Ovary (tissue), 9 donors: ENCODE measurements around the gene TLDC2. TPM values are rescaled to one million over a fixed set of nuclear protein-coding genes. Genes with fewer than 3 reads are reported as not detected.

ENCODE experiments used
- DNase-seq, 5 donors: peaks; one replicate each; pipeline ENCODE4 v3.0.0-alpha.2; 2019 to 2020
- H3K27ac ChIP-seq, 2 donors: fragments of 200-600 bp; one replicate each; pipeline versions ENCODE4 v1.5.1 to v1.8.0; 2019 to 2022
- H3K27me3 ChIP-seq: fragments of 200-600 bp; one replicate; pipeline ENCODE4 v1.8.0; 2022
- H3K36me3 ChIP-seq: fragments of 200-600 bp; sonication (generic); one replicate; pipeline ENCODE4 v1.5.1; 2019
- H3K4me1 ChIP-seq: one replicate; pipeline ENCODE4 v1.8.1; 2013; ENCODE audit warnings: mild to moderate bottlenecking, moderate library complexity; ENCODE audit not compliant: insufficient read depth
- H3K4me3 ChIP-seq: fragments of 200-600 bp; sonication (generic); one replicate; pipeline ENCODE4 v1.5.1; 2017
- H3K9me3 ChIP-seq, 2 donors: fragments of 200-600 bp in 1 of 2; sonication (generic) in 1 of 2; one replicate each; pipeline versions ENCODE4 v1.5.1 to v1.8.1; 2013 to 2019; ENCODE audit warnings: mild to moderate bottlenecking in 1 of 2, moderate library complexity in 1 of 2
- CTCF ChIP-seq, 3 donors: fragments of 450-650 bp in 2 of 3; fragments of 200-600 bp in 1 of 3; IDR thresholded peaks; one replicate each; pipeline versions ENCODE4 v1.5.1 to v1.8.0; 2016 to 2022; ENCODE audit warnings: antibody characterized with exemption in 3 of 3, mild to moderate bottlenecking in 1 of 3
- EP300 ChIP-seq: sonication (generic); formaldehyde crosslinking; IDR thresholded peaks from one replicate; pipeline ENCODE4 v1.6.1; 2017; ENCODE audit warnings: antibody characterized with exemption
- POLR2A ChIP-seq: fragments of 450-650 bp; IDR thresholded peaks from one replicate; pipeline ENCODE4 v1.6.1; 2017; ENCODE audit warnings: antibody characterized with exemption, mild to moderate bottlenecking, moderate library complexity
- whole genome bisulfite sequencing, 3 donors: extraction: QIAGEN DNeasy Blood & Tissue Kit in 1 of 3; methylation state at CpG; one replicate each; pipeline versions ENCODE4 v1.1.5 to v1.1.7; 2013 to 2017; 5-methylcytosine and 5-hydroxymethylcytosine counted together
- intact Hi-C, 4 donors: fragments of 100-400 bp; cut with DNase I; formaldehyde crosslinking; loops; one replicate each; pipeline versions ENCODE4 v1.11.0 to v1.15.1; 2022 to 2023
- polyA plus RNA-seq, 2 donors: library from polyadenylated mRNA; stranded (reverse); fragments of 200-250 nt in 1 of 2; fragments of 350-450 nt in 1 of 2; fragmentation: Illumina TruSeq in 1 of 2; extraction: RNeasy Lipid Tissue Mini Kit (QIAGEN cat#74804) in 1 of 2; gene quantifications; one replicate each; pipeline ENCODE4 v1.2.3, GENCODE V29; 2013 to 2014
- total RNA-seq, 7 donors: library from RNA; depleted of rRNA in 2 of 7; stranded (reverse); fragments of >200 nt in 2 of 7; fragmentation: NEBNext Ultra II Directional in 3 of 7; extraction: Animal tissue kit (Norgen Biotek cat#: 25700) in 3 of 7; gene quantifications; one replicate each; pipeline versions ENCODE4 v1.1.0 to v1.2.4, GENCODE V29; 2016 to 2023
- donor health status: DM: no; HTN: no; CAD: no; lungs with moderate emphysema.
- donor health status: DM: no; HTN: no; CAD: no.
- donor health status: Bipolar disorder and iron deficiency.
- donor health status: DM: yes; HTN: yes; CAD: no.
- donor health status: DM: no; HTN: no; CAD: no.
- donor health status: DM: yes; HTN: yes; CAD: no.

Gene TLDC2
- total and polyA plus RNA-seq, 9 donors, result 0.10 to 0.95 (median 0.33) TPM; not detected in 4

- no peaks in the 10 kb centered on the region for H3K27me3 ChIP-seq
- DNase-seq, result no peak
- H3K9me3 ChIP-seq, result no peaks in the 10 kb centered on the region
- TF ChIP-seq POLR2A (no peak), CTCF (IDR thresholded peaks at IDR 0.05) (no peak), EP300 (no peak)
- intact Hi-C loops, result no loop called here
- peaks cover 17% of the 10 kb centered on the region for H3K4me1 ChIP-seq
- no peak overlapping the region for H3K4me3 ChIP-seq
- H3K27ac ChIP-seq, result peak overlapping the region; percentile 53 to 65
- H3K36me3 ChIP-seq, result no peaks in the 10 kb centered on the region
Observed at GRCh38 chr20:36848677-36849076, 27.3 kb upstream of the TLDC2 start.

- Histone ChIP-seq H3K36me3 (no peaks in the 10 kb centered on the region), H3K27ac (peak overlapping the region in 1 of 2 donors; percentile 4), H3K4me3 (no peak overlapping the region), H3K9me3 (no peaks in the 10 kb centered on the region), H3K4me1 (peaks cover 19% of the 10 kb centered on the region), H3K27me3 (no peaks in the 10 kb centered on the region)
- DNase-seq, result no peak
- TF ChIP-seq CTCF (IDR thresholded peaks at IDR 0.05) (no peak), EP300 (no peak), POLR2A (no peak)
- WGBS, 3 donors, result 69 to 84% (median 71%) methylated on average over 9 of the region's 9 CpGs
- intact Hi-C loops, result no loop called here
Observed at GRCh38 chr20:36849333-36850065, 26.4 kb upstream of the TLDC2 start.

GRCh38 chr20:36850759-36851158 is 25.2 kb upstream of the TLDC2 start:
- H3K27me3 ChIP-seq, result no peaks in the 10 kb centered on the region
- intact Hi-C loops, result no loop called here
- no peak overlapping the region for H3K4me3 ChIP-seq
- H3K4me1 ChIP-seq, result peaks cover 15% of the 10 kb centered on the region
- no peak overlapping the region for H3K27ac ChIP-seq
- H3K36me3 ChIP-seq, result no peaks in the 10 kb centered on the region
- 94 to 98% (median 94%) methylated on average over 6 of the region's 6 CpGs for WGBS, 3 donors
- TF ChIP-seq POLR2A (no peak), CTCF (IDR thresholded peaks at IDR 0.05) (no peak), EP300 (no peak)
- H3K9me3 ChIP-seq, result no peaks in the 10 kb centered on the region
- DNase-seq, result no peak

GRCh38 chr20:36851490-36851889 is 24.4 kb upstream of the TLDC2 start:
- TF ChIP-seq EP300, result no peak
- no peak for TF ChIP-seq POLR2A
- no peak for TF ChIP-seq CTCF (IDR thresholded peaks at IDR 0.05)
- no peaks in the 10 kb centered on the region for H3K9me3 ChIP-seq
- H3K4me1 ChIP-seq, result peaks cover 21% of the 10 kb centered on the region
- intact Hi-C loops, result no loop called here
- no peak overlapping the region for H3K4me3 ChIP-seq
- H3K36me3 ChIP-seq, result no peaks in the 10 kb centered on the region
- DNase-seq, result no peak
- 91 to 93% (median 92%) methylated on average over 2 of the region's 2 CpGs for WGBS, 3 donors
- no peak overlapping the region for H3K27ac ChIP-seq
- H3K27me3 ChIP-seq, result no peaks in the 10 kb centered on the region
